Fibroblast of the aortic adventitia (primary cell): ENCODE measurements around the gene SMPD2. TPM values are rescaled to one million over a fixed set of nuclear protein-coding genes. Genes with fewer than 3 reads are reported as not detected.
"Not testable (repeated sequence)": the region's sequence is repeated elsewhere in the genome, so short reads cannot be mapped to it uniquely, and the experiment has no call there.

ENCODE experiments used
- DNase-seq: peaks from one replicate; pipeline ENCODE4 v3.0.0-alpha.2; 2010; ENCODE audit warnings: low read depth
- H3K4me3 ChIP-seq: 2 replicates; pipeline ENCODE4 v1.5.1; 2011; ENCODE audit warnings: low read depth, mild to moderate bottlenecking, control low read depth, low read length, moderate library complexity
- CTCF ChIP-seq: IDR thresholded peaks from 2 replicates; pipeline ENCODE4 v1.5.1; 2011; ENCODE audit warnings: mild to moderate bottlenecking, low read length, control low read depth, inconsistent platforms; ENCODE audit not compliant: insufficient read depth
- total RNA-seq: library from RNA; depleted of rRNA; stranded (reverse); fragments of >200 nt; gene quantifications from 2 replicates; pipeline ENCODE4 v1.2.3, GENCODE V29; 2012; ENCODE audit warnings: low replicate concordance

Gene SMPD2
- total RNA-seq, 1 donor, result 14.6 TPM

GRCh38 chr6:109460161-109460829 lies 19.8 kb downstream of the SMPD2 start:
- no peak overlapping the region for H3K4me3 ChIP-seq
- DNase-seq, result no peak
- TF ChIP-seq CTCF, result no peak

GRCh38 chr6:109461205-109461604 lies 20.7 kb downstream of the SMPD2 start:
- DNase-seq, H3K4me3 ChIP-seq: not testable (repeated sequence)

- TF ChIP-seq CTCF, result no peak
- no peak for DNase-seq
- H3K4me3 ChIP-seq, result no peak overlapping the region
Measured at GRCh38 chr6:109461733-109462526, 21.4 kb downstream of the SMPD2 start.

GRCh38 chr6:109465772-109466171 lies 25.2 kb downstream of the SMPD2 start:
- no peak for DNase-seq
- TF ChIP-seq CTCF, result no peak
- H3K4me3 ChIP-seq, result no peak overlapping the region

GRCh38 chr6:109466212-109466923 lies 25.8 kb downstream of the SMPD2 start:
- H3K4me3 ChIP-seq, result no peak overlapping the region
- no peak for TF ChIP-seq CTCF
- DNase-seq, result no peak

- no peak overlapping the region for H3K4me3 ChIP-seq
- no peak for TF ChIP-seq CTCF
- DNase-seq, result no peak
Measured at GRCh38 chr6:109467696-109468095, 27.2 kb downstream of the SMPD2 start.

- DNase-seq, result no peak
- TF ChIP-seq CTCF, result no peak
- H3K4me3 ChIP-seq, result no peak overlapping the region
Measured at GRCh38 chr6:109469591-109470189, 29.2 kb downstream of the SMPD2 start.
